Activated effector memory CD4-positive, alpha-beta T cell treated with anti-CD3 and anti-CD28 coated beads, Interleukin-2, amount 50 U/mL, for 16 hours (primary cell): ENCODE data around the gene RANBP17.

Experiments used
- DNase-seq: peaks from one replicate; pipeline ENCODE4 v3.0.0-alpha.2; 2020

The RANBP17 gene

GRCh38 chr5:171102877-171103610 is 241.2 kb downstream of the RANBP17 start:
- no peak for DNase-seq

DNA sequence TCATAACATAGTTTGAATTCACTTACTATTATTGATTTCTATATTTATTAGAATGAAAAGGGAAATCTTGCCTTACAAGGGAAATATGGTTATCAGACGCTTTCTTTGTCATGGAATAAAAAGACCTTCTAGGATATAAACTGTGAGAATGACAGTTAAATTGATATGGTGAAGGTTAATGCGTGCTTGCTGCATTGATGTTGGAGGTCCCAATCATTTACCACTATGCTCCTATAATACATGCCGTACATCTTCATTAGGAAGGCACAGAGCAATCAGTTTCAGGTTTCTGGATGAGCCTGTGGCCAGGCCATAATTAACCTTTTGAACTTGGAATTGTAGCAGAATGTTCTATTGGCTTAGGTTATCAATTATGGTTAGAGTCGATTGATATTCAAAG is 245.9 kb downstream of the RANBP17 start:
- no peak for DNase-seq

GRCh38 chr5:171115519-171115918 is 253.7 kb downstream of the RANBP17 start:
- DNase-seq: no peak

- DNase-seq: no peak
Observed at GRCh38 chr5:171116719-171117118, 254.9 kb downstream of the RANBP17 start.

DNA sequence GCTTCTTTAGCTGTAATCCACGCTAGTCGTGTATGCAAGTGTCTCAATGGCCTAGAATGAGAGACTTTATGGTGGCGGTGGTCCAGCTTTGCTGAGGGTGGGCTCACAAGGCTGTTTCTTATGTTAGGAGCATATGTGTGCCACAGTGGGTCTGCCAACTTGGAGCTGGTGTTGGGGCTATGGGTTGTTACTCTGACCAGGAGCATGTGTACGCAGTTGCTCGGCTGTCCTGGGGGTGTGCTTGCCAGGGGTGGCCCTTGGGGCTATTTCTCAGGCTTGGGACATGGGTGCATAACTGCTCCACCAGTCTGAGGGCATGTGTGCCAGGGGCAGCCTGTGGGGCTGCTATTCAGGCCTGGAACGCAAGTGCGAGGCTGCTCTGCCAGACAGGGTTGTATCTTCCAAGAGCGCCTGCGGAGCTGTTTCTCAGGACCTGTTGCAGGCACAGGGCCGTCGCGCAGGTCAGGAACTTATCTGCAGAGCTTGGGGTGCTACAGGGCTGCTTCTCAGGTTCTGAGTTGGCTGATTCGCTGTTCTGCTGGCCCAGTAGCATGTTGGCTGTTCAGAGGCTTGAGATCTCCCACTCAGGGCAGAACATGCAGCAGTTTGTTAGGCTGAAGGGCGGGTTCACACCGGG is 259.3 kb downstream of the RANBP17 start:
- DNase-seq: no peak

GRCh38 chr5:171121638-171122037 is 259.8 kb downstream of the RANBP17 start:
- no peak for DNase-seq

- DNase-seq: no peak
Observed at GRCh38 chr5:171122372-171122771, 260.6 kb downstream of the RANBP17 start.

- no peak for DNase-seq
Observed at GRCh38 chr5:171123417-171123816, 261.6 kb downstream of the RANBP17 start.

- no peak for DNase-seq
Observed at GRCh38 chr5:171127314-171127713, 265.5 kb downstream of the RANBP17 start.

DNA sequence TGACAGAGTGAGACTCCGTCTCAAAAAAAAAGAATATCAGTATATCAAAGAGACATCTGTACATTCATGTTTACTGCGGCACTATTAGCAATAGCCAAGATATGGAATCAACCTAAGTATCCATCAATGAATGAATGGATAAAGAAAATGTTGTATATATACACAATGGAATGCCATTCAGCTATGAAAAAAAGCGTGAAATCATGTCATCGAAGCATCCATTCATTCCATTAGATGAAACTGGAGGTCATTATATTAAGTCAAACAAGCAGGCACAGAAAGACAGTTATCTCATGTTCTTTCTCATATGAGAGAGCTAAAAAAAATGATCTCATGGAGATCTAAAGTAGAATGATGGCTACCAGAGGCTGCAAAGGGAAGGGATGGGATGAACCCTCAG is 266.3 kb downstream of the RANBP17 start:
- DNase-seq: no peak

DNA sequence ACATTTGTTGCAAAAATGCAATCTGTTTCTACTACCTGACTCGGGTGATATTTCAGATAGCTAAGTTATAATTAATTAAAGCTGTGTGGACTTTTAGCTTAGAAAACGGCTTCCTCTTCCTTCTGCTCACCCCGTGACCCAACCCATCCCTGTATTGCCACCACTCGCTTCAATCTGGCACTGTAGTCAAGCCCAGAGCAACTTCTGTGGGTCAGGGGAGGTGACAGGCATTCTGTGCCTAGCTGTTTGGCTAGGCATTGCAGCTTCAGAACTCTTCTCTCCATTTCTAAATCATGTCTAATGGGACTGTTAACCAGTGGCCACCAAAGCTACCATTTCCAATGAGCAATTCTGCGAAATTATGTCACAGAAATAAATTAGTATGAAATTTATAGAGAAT is 267.5 kb downstream of the RANBP17 start:
- DNase-seq: no peak

DNA sequence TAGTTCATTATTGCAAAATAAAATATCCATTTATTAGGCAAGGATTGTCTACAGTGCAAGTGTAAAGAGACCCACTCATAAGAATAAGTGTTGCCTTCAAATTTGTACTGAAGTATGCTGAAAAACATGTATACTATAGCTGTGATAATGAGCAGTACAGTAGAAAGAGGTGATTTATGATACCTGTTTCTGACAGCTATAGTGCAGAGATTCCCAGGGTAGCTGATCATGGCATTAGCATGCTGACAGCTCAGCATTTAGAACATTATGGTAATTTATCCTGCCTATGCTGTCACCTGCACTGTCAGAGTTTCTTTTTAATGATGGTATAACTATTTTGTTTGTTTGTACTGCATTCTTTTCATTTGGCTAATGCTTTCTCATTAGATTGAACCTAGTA is 269.7 kb downstream of the RANBP17 start:
- no peak for DNase-seq

- no peak for DNase-seq
Observed at GRCh38 chr5:171137768-171138525, 276.1 kb downstream of the RANBP17 start.

GRCh38 chr5:171139227-171139626 is 277.4 kb downstream of the RANBP17 start:
- no peak for DNase-seq

DNA sequence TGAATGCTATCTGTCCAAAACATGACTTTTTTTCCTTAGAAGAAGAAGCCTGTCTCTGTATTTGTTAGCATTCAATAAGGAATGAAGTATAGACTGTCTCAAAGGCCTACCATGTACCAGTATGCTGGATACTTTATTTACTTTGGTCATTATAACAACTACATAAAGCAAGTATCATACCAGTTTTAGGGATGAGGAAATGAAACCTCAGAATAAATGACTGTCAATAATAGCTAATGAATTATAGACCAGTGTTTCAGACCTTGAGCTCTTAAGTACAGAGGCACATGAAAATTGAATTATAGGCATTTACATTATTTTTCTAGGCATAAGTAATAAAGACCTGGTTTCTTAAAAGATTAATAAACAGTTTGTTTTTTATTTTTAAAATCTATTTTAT is 280.8 kb downstream of the RANBP17 start:
- no peak for DNase-seq

GRCh38 chr5:171143171-171143570 is 281.4 kb downstream of the RANBP17 start:
- DNase-seq: no peak

DNA sequence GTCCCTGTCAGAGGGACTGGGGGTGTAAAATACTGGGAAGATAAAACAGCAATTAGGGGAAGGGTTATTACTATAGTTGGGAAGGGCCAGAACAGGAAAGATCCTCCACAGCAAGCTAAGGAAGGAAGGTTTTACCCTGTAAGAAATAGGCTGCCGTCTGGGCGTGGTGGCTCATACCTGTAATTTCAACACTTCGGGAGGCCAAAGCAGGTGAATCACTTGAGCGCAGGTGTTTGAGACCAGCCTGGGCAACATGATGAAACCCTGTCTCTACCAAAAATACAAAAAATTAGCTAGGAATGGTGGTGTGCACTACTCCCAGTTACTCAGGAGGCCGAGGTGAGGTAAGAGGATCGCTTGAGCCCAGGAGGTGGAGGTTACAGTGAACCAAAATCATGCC is 282.1 kb downstream of the RANBP17 start:
- DNase-seq: no peak

DNA sequence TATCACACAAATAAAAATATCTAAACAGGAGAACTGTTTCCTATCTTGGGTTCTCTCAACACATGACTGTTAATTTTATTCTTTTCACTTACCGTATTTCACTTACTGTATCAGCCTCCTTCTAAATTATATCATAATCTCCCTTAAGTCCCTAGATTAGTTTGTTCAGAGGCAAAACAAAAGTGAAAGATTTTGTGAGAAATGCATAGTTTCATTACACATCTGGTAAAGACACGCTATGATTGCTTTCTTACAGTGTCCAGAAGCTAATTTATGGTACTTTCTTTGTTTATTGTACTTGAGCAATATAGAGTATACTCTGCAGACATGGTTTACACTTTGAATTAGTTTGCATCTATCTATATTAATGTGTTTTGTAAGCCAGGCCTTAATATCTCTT is 287.5 kb downstream of the RANBP17 start:
- DNase-seq: no peak

- no peak for DNase-seq
Observed at GRCh38 chr5:171149772-171150171, 288.0 kb downstream of the RANBP17 start.

- DNase-seq: no peak
Observed at GRCh38 chr5:171152382-171152781, 290.6 kb downstream of the RANBP17 start.

DNA sequence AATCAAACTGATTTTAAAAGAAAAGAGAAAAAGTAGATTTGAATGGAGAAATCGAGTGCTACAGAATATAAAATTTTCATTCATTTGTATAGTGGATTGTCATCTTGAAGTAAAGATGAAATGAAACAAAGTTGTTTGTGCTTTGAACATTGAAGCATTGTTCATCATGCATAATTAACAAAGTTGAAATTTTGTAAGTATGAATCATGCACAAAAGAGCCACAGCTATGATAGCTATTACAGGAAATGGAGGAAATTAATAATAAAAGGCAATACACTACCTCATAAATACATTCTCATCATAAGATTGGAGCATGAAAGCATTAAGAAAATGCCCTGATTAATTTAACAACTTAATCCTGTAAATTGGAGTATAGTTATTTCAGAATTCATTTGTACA is 293.8 kb downstream of the RANBP17 start:
- no peak for DNase-seq

- DNase-seq: no peak
Observed at GRCh38 chr5:171157276-171157675, 295.5 kb downstream of the RANBP17 start.

DNA sequence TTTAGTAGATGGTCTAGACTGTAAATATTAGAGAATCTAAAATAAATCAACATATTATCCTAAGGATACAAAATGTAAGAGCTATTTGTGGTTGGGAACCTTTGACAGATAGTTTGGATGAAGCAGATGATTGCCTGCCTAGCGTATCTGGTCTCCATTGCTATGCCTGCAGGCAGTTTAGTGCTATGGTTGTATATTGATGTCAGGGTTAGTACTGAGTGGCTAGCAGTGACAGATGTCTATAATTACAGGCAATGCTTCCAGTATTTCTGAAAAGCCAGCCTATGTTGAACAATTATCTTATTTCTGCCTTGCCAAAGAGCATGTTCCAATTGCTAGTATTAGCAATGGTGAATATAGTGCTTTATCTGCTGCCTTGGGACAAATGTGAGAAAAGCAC is 296.0 kb downstream of the RANBP17 start:
- no peak for DNase-seq

DNA sequence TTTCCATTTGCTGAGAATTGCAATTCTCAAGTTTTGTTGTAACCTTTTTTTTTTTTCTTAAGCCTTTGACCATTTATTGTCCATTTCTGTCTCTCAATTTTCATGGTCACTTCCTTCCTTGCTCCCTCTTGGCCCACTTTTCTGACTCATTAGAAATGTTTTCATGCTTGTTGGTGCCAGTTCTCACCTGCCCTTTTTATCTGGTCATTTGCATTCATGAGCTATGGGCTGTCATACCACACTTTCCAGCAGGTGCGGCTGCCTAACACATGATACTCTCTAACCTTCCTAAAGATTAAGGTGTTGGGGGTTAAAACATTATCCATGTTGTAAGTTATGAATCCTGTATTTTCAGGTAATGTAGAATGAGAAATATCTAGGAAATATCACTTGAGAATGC is 296.8 kb downstream of the RANBP17 start:
- DNase-seq: no peak
